ENCODE results near the gene TMEM52.

- no peak for TF ChIP-seq CTCF (IDR thresholded peaks at IDR 0.05; ENCODE audit: low read length)
- no peak for TF ChIP-seq EZH2 (optimal IDR thresholded peaks at IDR 0.05; ENCODE audit: low read depth, low read length)
These were observed 48.8 kb upstream of the TMEM52 start for GRCh38 chr1:1967879-1968278.
